ENCODE measurements around the gene UNC5C. TPM values are rescaled to one million over a fixed set of nuclear protein-coding genes. Genes with fewer than 3 reads are reported as not detected.

The UNC5C gene
- total RNA-seq, 2 donors from 2014 or later = 4.0 to 5.9 TPM

GRCh38 chr4:95547715-95548471 lies 880 bp downstream of the UNC5C start:
- intact Hi-C loops (cut with DNase I, micrococcal nuclease) = no loop called here
- ATAC-seq (no peak), DNase-seq (peak in 1 of 2 donors; percentile 21)

DNA sequence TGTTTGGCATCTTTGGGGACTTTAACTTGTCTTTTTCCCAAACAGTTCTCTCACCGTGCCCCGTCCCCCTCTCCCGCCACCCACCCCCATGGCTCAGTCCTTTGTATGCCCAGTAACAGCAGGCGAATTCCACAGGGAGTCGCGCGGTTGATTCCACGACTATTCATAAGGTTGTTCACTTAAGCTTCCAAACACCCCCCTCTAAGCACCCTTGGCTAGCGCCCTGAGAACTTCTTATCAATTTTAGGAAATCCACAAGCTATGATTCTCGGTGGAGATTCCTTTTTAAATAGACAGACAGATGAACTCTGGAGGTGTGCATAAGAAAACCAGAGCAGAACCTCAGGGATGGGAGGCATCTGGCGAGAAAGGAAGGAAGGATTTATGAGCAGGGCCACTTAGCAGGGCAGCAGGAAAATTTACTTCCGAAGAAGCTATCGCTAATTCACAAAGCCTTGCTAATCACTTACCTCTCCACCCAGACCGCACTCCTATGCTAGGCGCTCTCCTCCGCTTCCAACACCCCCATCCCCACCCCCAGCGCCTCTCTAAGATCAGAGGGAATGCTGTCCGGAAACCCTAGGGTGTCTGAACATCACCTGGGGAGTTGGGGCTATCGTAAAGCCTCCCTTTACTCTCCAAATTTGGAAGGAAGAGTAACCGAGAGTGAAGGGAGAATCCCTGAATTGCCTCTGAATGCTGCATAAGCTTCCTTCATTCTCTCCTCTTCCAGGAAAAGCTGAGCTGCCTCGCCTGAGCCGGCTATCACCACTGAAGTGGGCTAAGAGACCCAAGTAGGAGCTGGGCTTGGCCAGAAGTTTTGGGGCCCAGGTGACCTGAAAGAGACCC lies 1.7 kb downstream of the UNC5C start:
- ATAC-seq (no peak), DNase-seq (no peak)
- intact Hi-C loops (cut with DNase I, micrococcal nuclease) = no loop called here

- DNase-seq (no peak), ATAC-seq (no peak)
- intact Hi-C loops (cut with DNase I, micrococcal nuclease) = no loop called here
Observed at GRCh38 chr4:95546221-95546620, 2.6 kb downstream of the UNC5C start.

DNA sequence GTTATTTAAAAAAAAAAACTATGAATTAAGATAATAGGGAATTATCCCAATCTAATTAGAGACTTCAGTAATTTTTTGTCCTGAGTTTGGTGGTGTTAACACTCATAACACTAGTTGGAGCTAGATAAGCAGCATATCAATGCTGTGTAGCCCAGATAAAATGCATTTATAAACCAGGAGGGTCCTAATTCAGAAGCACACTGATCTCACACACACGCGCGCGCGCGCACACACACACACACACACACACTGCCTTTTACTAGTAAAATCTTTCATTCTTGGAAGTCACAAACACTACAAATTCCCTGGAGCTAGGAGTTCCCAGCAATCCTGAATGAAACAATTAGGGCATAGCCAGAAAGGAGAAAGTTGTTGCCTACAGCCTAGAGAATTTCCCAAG lies 3.2 kb downstream of the UNC5C start:
- ATAC-seq (no peak), DNase-seq (no peak)
- intact Hi-C loops (cut with DNase I, micrococcal nuclease) = no loop called here

GRCh38 chr4:95544113-95545103 lies 4.4 kb downstream of the UNC5C start:
- intact Hi-C loops (cut with DNase I, micrococcal nuclease) = no loop called here
- ATAC-seq (no peak), DNase-seq (no peak)

- intact Hi-C loops (cut with DNase I, micrococcal nuclease) = no loop called here
- no peak for DNase-seq
- no peak for ATAC-seq
Observed at GRCh38 chr4:95541889-95542607, 6.7 kb downstream of the UNC5C start.

GRCh38 chr4:95541094-95541493 lies 7.7 kb downstream of the UNC5C start:
- DNase-seq (no peak), ATAC-seq (no peak)
- intact Hi-C loops (cut with DNase I, micrococcal nuclease) = no loop called here

- intact Hi-C loops (cut with DNase I, micrococcal nuclease) = no loop called here
- no peak for DNase-seq
- ATAC-seq = no peak
Observed at GRCh38 chr4:95540227-95540626, 8.5 kb downstream of the UNC5C start.

GRCh38 chr4:95539106-95539505 lies 9.7 kb downstream of the UNC5C start:
- DNase-seq (no peak), ATAC-seq (no peak)
- intact Hi-C loops (cut with DNase I, micrococcal nuclease) = no loop called here

DNA sequence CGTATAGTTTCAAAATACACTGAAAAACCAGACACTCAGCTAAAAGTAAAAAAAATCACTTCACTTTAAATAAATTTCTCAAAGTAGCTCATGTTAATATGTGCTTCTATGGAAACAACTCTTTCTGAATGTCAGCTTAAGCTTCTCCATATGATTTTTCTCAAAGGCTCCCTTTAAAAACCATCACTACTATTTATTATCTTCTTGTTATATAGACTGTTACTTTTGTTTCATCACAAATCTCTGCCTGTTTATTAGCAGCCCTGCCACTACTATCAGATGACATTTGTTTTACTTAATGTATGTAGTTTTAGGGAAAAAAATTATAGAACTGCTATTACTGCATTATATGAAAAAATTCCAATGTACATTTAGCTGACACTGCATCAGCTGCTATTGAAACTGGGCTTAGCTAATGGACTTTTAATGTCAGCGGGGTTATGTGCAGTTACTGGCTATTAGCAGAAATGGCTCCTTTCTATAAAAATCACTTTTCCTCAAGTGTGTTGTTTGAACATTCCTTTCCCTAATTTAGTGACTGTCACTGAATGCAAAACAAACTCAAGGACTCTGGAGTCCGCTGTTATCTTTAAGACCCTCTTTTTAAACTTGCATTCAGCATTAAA lies 10.8 kb downstream of the UNC5C start:
- intact Hi-C loops (cut with DNase I, micrococcal nuclease) = no loop called here
- ATAC-seq = no peak
- no peak for DNase-seq

- ATAC-seq (no peak), DNase-seq (no peak)
- intact Hi-C loops (cut with DNase I, micrococcal nuclease) = no loop called here
Observed at GRCh38 chr4:95537191-95537590, 11.6 kb downstream of the UNC5C start.

DNA sequence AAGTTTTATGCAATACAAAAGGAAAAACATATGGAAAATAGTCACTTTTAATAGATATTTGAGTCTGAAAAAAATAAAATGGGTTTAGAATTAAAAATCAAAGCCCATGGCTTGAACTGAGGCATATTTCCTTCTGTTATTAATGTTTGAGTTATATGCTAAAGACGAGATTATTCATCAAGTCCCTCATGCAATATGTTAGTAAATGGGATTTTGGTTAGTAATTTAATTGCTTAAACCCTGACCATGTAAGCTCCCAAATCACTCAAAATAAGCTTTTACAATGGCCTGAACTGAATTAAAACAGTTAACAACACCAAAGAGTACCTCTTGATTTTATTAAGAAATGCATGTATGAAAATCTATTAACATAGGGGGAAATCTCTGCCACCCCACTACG lies 12.1 kb downstream of the UNC5C start:
- intact Hi-C loops (cut with DNase I, micrococcal nuclease) = no loop called here
- ATAC-seq = no peak
- DNase-seq = no peak

- intact Hi-C loops (cut with DNase I, micrococcal nuclease) = no loop called here
- no peak for ATAC-seq
- DNase-seq = no peak
Observed at GRCh38 chr4:95535180-95535579, 13.6 kb downstream of the UNC5C start.

DNA sequence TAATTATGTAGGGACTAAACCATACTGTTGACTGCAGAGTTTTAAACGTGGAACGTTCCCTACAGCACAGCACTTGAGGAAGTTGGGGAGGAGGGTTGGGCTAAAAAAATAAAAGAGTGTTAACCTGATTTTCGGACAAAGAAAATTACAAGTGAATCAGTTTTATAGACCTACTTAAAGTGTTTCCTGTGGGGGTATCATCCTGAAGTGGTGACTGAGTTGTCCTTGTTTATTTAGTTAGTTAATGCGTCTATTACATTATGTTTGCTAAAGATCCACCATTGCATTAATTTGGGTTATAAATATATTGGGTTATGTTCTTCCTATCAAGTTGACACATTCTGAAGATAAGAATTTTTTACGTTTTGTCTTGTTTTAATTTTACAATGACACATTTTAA lies 14.7 kb downstream of the UNC5C start:
- intact Hi-C loops (cut with DNase I, micrococcal nuclease) = no loop called here
- no peak for ATAC-seq
- no peak for DNase-seq

- ATAC-seq = no peak
- intact Hi-C loops (cut with DNase I, micrococcal nuclease) = no loop called here
- DNase-seq = no peak
Observed at GRCh38 chr4:95533254-95533653, 15.5 kb downstream of the UNC5C start.

GRCh38 chr4:95532305-95532704 lies 16.5 kb downstream of the UNC5C start:
- DNase-seq (no peak), ATAC-seq (no peak)
- intact Hi-C loops (cut with DNase I, micrococcal nuclease) = no loop called here

DNA sequence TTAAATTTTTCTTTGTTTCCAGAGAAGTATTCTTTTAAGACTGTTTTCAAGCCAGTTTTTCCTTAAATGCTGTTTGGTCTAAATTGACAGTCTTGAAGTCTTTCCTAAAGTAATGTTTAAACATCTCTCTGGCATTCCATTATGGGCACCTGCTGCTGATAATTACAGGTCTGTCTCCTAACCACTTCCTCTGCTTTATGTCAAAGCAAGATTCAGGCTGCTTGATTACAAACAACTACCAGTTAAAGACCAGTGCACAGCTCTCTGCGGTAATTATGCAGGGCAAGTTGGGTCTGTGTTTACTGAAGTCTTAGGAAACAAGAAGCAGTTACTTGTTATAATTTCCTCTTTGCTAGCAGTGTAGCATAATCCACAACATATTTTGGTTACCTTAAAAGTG lies 17.6 kb downstream of the UNC5C start:
- DNase-seq (no peak), ATAC-seq (no peak)
- intact Hi-C loops (cut with DNase I, micrococcal nuclease) = no loop called here

GRCh38 chr4:95529946-95530345 lies 18.8 kb downstream of the UNC5C start:
- intact Hi-C loops (cut with DNase I, micrococcal nuclease) = no loop called here
- no peak for DNase-seq
- ATAC-seq = no peak

Data from left colon (tissue), 2 donors.